C4-2B (cell line): Measurements from ENCODE around the gene VRTN.

Experiments used
- CTCF ChIP-seq: fragments of 450-650 bp; conservative IDR thresholded peaks from 2 replicates; pipeline ENCODE4 v1.5.1; 2017; ENCODE audit warnings: mild to moderate bottlenecking
- ZFX ChIP-seq: fragments of 450-650 bp; IDR thresholded peaks from 2 replicates; pipeline ENCODE4 v1.6.1; 2017

DNA sequence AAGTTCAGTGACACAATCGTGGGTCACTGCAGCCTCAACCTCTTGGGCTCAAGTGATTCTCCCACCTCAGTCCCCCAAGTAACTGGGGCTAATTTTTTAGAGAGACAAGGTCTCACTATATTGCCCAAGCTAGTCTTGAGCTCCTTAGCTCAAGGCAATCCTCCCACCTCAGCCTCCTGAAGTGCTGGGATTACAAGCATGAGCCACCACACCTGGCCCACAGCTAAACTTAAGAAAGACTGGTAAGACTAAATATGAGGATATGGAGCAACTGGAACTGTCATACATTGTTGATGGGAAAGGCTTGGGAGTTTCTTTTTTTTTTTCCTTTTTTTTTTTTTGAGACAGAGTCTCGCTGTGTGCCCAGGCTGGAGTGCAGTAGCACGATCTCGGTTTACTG, 34.0 kb downstream of the VRTN start:
- TF ChIP-seq CTCF (no peak), ZFX (no peak)
